HepG2 (cell line): ENCODE data around the gene LHX1. TPM values are rescaled to one million over a fixed set of nuclear protein-coding genes. Genes with fewer than 3 reads are reported as not detected.

Experiments used
- ATAC-seq: fragments of 200-7000 bp; cut with Tn5 transposase; 3 replicates; pipeline ENCODE4 v1.9.1; 2020; ENCODE audit warnings: mild to moderate bottlenecking, moderate library complexity
- BruUV-seq: library from RNA; stranded (reverse); fragments of 400-500 nt; replicated peaks from 2 replicates; lab custom pipeline; 2021; lab: Mats Ljungman, UMichigan
- CTCF ChIA-PET: fragments of 300-600 bp; formaldehyde crosslinking; extraction: SDS; loops from one replicate; lab custom pipeline; 2021; ENCODE audit warnings: low total read pairs, inconsistent platforms, low intra/inter-chr PET ratio; lab: Yijun Ruan, JAX
- POLR2A ChIA-PET: fragments of 350-600 bp; sonication (Branson Sonifier 250); formaldehyde crosslinking; loops from one replicate; lab custom pipeline; 2020; ENCODE audit warnings: antibody characterized with exemption, inconsistent platforms; lab: Yijun Ruan, JAX
- DNase-seq: peaks from one replicate; pipeline ENCODE4 v3.0.0-alpha.2; 2015; ENCODE audit warnings: low spot score
- FAIRE-seq: peaks from 3 replicates; lab custom pipeline; 2011; peaks lifted over from hg19 to GRCh38; lab: Jason Lieb, UNC
- H2AFZ ChIP-seq: one replicate; pipeline ENCODE4 v1.6.1; 2011; ENCODE audit warnings: low read length, inconsistent platforms
- H3K27ac ChIP-seq: fragments of 300-600 bp; 3 replicates; pipeline ENCODE4 v1.8.0; 2011; ENCODE audit warnings: mixed run types, mild to moderate bottlenecking, mixed read lengths, low read length, inconsistent platforms; ENCODE audit not compliant: insufficient read depth; ENCODE audit errors: extremely low read length
- H3K27me3 ChIP-seq, 2 experiments: fragments of 200-600 bp in 1 of 2; 2 replicates in 1 of 2; 3 replicates in 1 of 2; pipeline versions ENCODE4 v1.6.0 to v1.8.0; 2011; ENCODE audit warnings: low read length in 2 of 2, mild to moderate bottlenecking in 2 of 2, moderate library complexity in 2 of 2, inconsistent platforms in 1 of 2; ENCODE audit not compliant: insufficient read depth in 2 of 2, control insufficient read depth in 1 of 2
- H3K36me3 ChIP-seq, 2 experiments: fragments of 200-600 bp in 1 of 2; replicated peaks in 1 of 2; 2 replicates in 1 of 2; 3 replicates in 1 of 2; pipeline versions ENCODE4 v1.5.1 to v1.8.0; 2011; ENCODE audit warnings: low read length in 2 of 2, inconsistent platforms in 1 of 2; ENCODE audit not compliant: insufficient read depth in 2 of 2, control insufficient read depth in 1 of 2
- H3K4me1 ChIP-seq: 2 replicates; pipeline ENCODE4 v1.5.1; 2012; ENCODE audit warnings: low read length, inconsistent platforms; ENCODE audit not compliant: insufficient read depth
- H3K4me2 ChIP-seq: 2 replicates; pipeline ENCODE4 v1.6.0; 2011; ENCODE audit warnings: low read depth, low read length, inconsistent platforms
- H3K4me3 ChIP-seq, 3 experiments: fragments of 200-600 bp in 1 of 3; sonication (generic), shearing (Covaris generic) in 1 of 3; replicated peaks in 1 of 3; 2 replicates each; pipeline ENCODE4 v1.5.1; 2011 to 2016; ENCODE audit warnings: low read length in 3 of 3, inconsistent platforms in 2 of 3, low read depth in 2 of 3, mild to moderate bottlenecking in 2 of 3, control low read depth in 1 of 3, mixed read lengths in 1 of 3; ENCODE audit not compliant: insufficient read depth in 1 of 3
- H3K79me2 ChIP-seq: one replicate; pipeline ENCODE4 v1.6.1; 2011; ENCODE audit warnings: low read length, inconsistent platforms; ENCODE audit not compliant: insufficient read depth
- H3K9ac ChIP-seq: 2 replicates; pipeline ENCODE4 v1.6.0; 2011; ENCODE audit warnings: mild to moderate bottlenecking, low read depth, low read length, inconsistent platforms; ENCODE audit not compliant: insufficient read depth
- H3K9me3 ChIP-seq: 2 replicates; pipeline ENCODE4 v1.5.1; 2012; ENCODE audit warnings: mild to moderate bottlenecking, low read length
- H4K20me1 ChIP-seq: 2 replicates; pipeline ENCODE4 v1.6.0; 2011; ENCODE audit warnings: inconsistent platforms, mild to moderate bottlenecking, low read length, moderate library complexity; ENCODE audit not compliant: insufficient read depth
- ADNP ChIP-seq: sonication (generic); formaldehyde crosslinking; IDR thresholded peaks from 2 replicates; pipeline ENCODE4 v1.4.0; 2020; ENCODE audit warnings: missing genetic modification reagents
- ATF4 ChIP-seq, 2 experiments: fragments of 450-650 bp in 1 of 2; sonication (generic) in 1 of 2; formaldehyde crosslinking; IDR thresholded peaks; 2 replicates each; pipeline versions ENCODE4 v1.5.0 to v1.8.0; 2020 to 2022; ENCODE audit warnings: mild to moderate bottlenecking in 1 of 2, missing genetic modification reagents in 1 of 2
- CENPX ChIP-seq: sonication (generic); formaldehyde crosslinking; IDR thresholded peaks from 2 replicates; pipeline ENCODE4 v1.9.0; 2021; ENCODE audit warnings: mild to moderate bottlenecking, missing genetic modification reagents, moderate library complexity
- DMTF1 ChIP-seq: sonication (generic); formaldehyde crosslinking; IDR thresholded peaks from 2 replicates; pipeline ENCODE4 v1.4.0; 2020; ENCODE audit warnings: mild to moderate bottlenecking, missing genetic modification reagents
- FIP1L1 ChIP-seq: fragments of 200-400 bp; formaldehyde crosslinking; IDR thresholded peaks from 2 replicates; pipeline ENCODE4 v1.6.1; 2018; ENCODE audit warnings: low read depth, mild to moderate bottlenecking, low read length, moderate library complexity, borderline replicate concordance; ENCODE audit not compliant: insufficient read depth
- FLYWCH1 ChIP-seq: sonication (generic); formaldehyde crosslinking; IDR thresholded peaks from 2 replicates; pipeline ENCODE4 v1.8.1; 2023; ENCODE audit warnings: mild to moderate bottlenecking, missing genetic modification reagents
- ISX ChIP-seq: sonication (generic); formaldehyde crosslinking; conservative IDR thresholded peaks from 2 replicates; pipeline ENCODE4 v1.5.0; 2020; ENCODE audit warnings: missing genetic modification reagents
- KDM1A ChIP-seq: IDR thresholded peaks from 2 replicates; pipeline ENCODE4 v1.6.1; 2016; ENCODE audit warnings: missing compliant biosample characterization
- KDM4B ChIP-seq: sonication (generic); formaldehyde crosslinking; IDR thresholded peaks from 2 replicates; pipeline ENCODE4 v1.4.0; 2020; ENCODE audit warnings: missing genetic modification reagents
- MTF1 ChIP-seq: sonication (generic); formaldehyde crosslinking; IDR thresholded peaks from 2 replicates; pipeline ENCODE4 v1.5.0; 2020; ENCODE audit warnings: missing genetic modification reagents
- TERF1 ChIP-seq: sonication (generic); formaldehyde crosslinking; IDR thresholded peaks from 2 replicates; pipeline ENCODE4 v1.8.0; 2022; ENCODE audit warnings: mild to moderate bottlenecking, missing genetic modification reagents, moderate library complexity
- ZBTB37 ChIP-seq: sonication (generic); formaldehyde crosslinking; IDR thresholded peaks from 2 replicates; pipeline ENCODE4 v1.4.0; 2020; ENCODE audit warnings: mild to moderate bottlenecking, missing genetic modification reagents
- ZIK1 ChIP-seq: sonication (generic); formaldehyde crosslinking; IDR thresholded peaks from 2 replicates; pipeline ENCODE4 v1.5.0; 2020; ENCODE audit warnings: mild to moderate bottlenecking, low read depth, missing genetic modification reagents, borderline replicate concordance
- ZNF160 ChIP-seq: sonication (generic); formaldehyde crosslinking; IDR thresholded peaks from 2 replicates; pipeline ENCODE4 v1.8.0; 2022; ENCODE audit warnings: mild to moderate bottlenecking, inconsistent platforms, missing genetic modification reagents
- ZNF354B ChIP-seq: sonication (generic); formaldehyde crosslinking; IDR thresholded peaks from 2 replicates; pipeline ENCODE4 v1.8.0; 2022; ENCODE audit warnings: mild to moderate bottlenecking, missing genetic modification reagents
- ZNF546 ChIP-seq: sonication (generic); formaldehyde crosslinking; conservative IDR thresholded peaks from 2 replicates; pipeline ENCODE4 v1.8.1; 2023; ENCODE audit warnings: mild to moderate bottlenecking, missing genetic modification reagents
- ZNF550 ChIP-seq: sonication (generic); formaldehyde crosslinking; IDR thresholded peaks from 2 replicates; pipeline ENCODE4 v1.4.0; 2020; ENCODE audit warnings: mild to moderate bottlenecking, missing genetic modification reagents, borderline replicate concordance
- WGBS: methylation state at CpG from one replicate; pipeline ENCODE4 v1.1.6; 2017; ENCODE audit warnings: low lambda C conversion rate; 5-methylcytosine and 5-hydroxymethylcytosine counted together
- in situ Hi-C: cut with HindIII; loops from 2 replicates; pipeline ENCODE4 v1.10.0; 2017; ENCODE audit warnings: low pct_unique_long_range_greater_than_20kb; ENCODE audit not compliant: extremely low pct_ligation_motif_present
- intact Hi-C: fragments of 100-400 bp; cut with micrococcal nuclease; formaldehyde crosslinking; loops from one replicate; pipeline ENCODE4 v1.10.0; 2022; ENCODE audit not compliant: unreplicated experiment
- polyA plus RNA-seq, 8 experiments: library from polyadenylated mRNA; depleted of rRNA in 3 of 8; stranded (reverse) in 7 of 8; unstranded in 1 of 8; fragments of >200 nt; fragmentation: Illumina TruSeq in 4 of 8; extraction: Trizol in 4 of 8; gene quantifications; 2 replicates each; pipeline versions ENCODE4 v1.2.1 to v1.2.3, GENCODE V29; 2011 to 2016; ENCODE audit warnings: low read depth in 4 of 8, missing spikeins in 1 of 8, mixed read lengths in 1 of 8; ENCODE audit not compliant: insufficient read depth in 1 of 8
- total RNA-seq, 5 experiments: library from RNA; depleted of rRNA; stranded (reverse); fragments of >200 nt; fragmentation: Illumina TruSeq; extraction: Trizol; gene quantifications; 2 replicates each; pipeline ENCODE4 v1.2.3, GENCODE V29; 2016; ENCODE audit warnings: low read depth in 1 of 5

Gene LHX1
- total and polyA plus RNA-seq, 2 of the 13 experiments (the other 11 are each of a cell fraction or from before 2014, with no cell fraction given) = not detected

GRCh38 chr17:36928471-36929345 lies 8.6 kb upstream of the LHX1 start:
- no peak overlapping the region for H3K9ac ChIP-seq
- H2AFZ ChIP-seq = no peak overlapping the region
- no peak for FAIRE-seq
- intact Hi-C loops = no loop called here
- no peaks in the 10 kb centered on the region for H3K36me3 ChIP-seq
- 50% methylated on average over 13 of the region's 13 CpGs for WGBS
- no peak for ATAC-seq
- DNase-seq = no peak
- no TSS peak for BruUV-seq
- no peak overlapping the region for H3K27ac ChIP-seq
- no peaks in the 10 kb centered on the region for H4K20me1 ChIP-seq
- POLR2A ChIA-PET = no interaction called here
- no peaks in the 10 kb centered on the region for H3K9me3 ChIP-seq
- H3K4me2 ChIP-seq = no peak overlapping the region
- CTCF ChIA-PET = no interaction called here
- peaks cover 4% of the 10 kb centered on the region for H3K4me1 ChIP-seq
- H3K27me3 ChIP-seq = peaks cover 14 to 64% of the 10 kb centered on the region in 2 experiments; a peak in 4 of 5 replicates
- no peak overlapping the region for H3K4me3 ChIP-seq
- in situ Hi-C loops = no loop called here
- no peaks in the 10 kb centered on the region for H3K79me2 ChIP-seq
- no peak for TF ChIP-seq FIP1L1
- no peak for TF ChIP-seq ZNF354B (CRISPR knock-in tag)
- no peak for TF ChIP-seq ZNF160 (CRISPR knock-in tag)
- no peak for TF ChIP-seq ZNF550 (CRISPR knock-in tag)
- TF ChIP-seq ZBTB37 (CRISPR knock-in tag) = no peak
- TF ChIP-seq DMTF1 = no peak
- no peak for TF ChIP-seq ATF4 (CRISPR knock-in tag; IDR thresholded peaks at IDR 0.05)
- TF ChIP-seq ZNF546 (CRISPR knock-in tag) = no peak
- no peak for TF ChIP-seq KDM4B
- no peak for TF ChIP-seq ZIK1 (CRISPR knock-in tag)
- no peak for TF ChIP-seq ADNP (CRISPR knock-in tag)
- TF ChIP-seq MTF1 (CRISPR knock-in tag) = no peak
- no peak for TF ChIP-seq KDM1A (CRISPR knock-in tag)
- no peak for TF ChIP-seq ISX (CRISPR knock-in tag)
- no peak for TF ChIP-seq FLYWCH1 (CRISPR knock-in tag)
- TF ChIP-seq TERF1 (CRISPR knock-in tag) = no peak
- no peak for TF ChIP-seq CENPX (CRISPR knock-in tag)
